Activated CD4-positive, alpha-beta T cell treated with anti-CD3 and anti-CD28 coated beads, Interleukin-2, amount 50 U/mL, for 4 hours (primary cell): ENCODE results near the gene UGP2.

ENCODE experiments used
- DNase-seq, 2 experiments: peaks; one replicate each; pipeline ENCODE4 v3.0.0-alpha.2; 2020

Gene UGP2

GRCh38 chr2:63866009-63866709 is 24.5 kb downstream of the UGP2 start:
- no peak for DNase-seq

GRCh38 chr2:63870679-63871078 is 29.0 kb downstream of the UGP2 start:
- DNase-seq = no peak

- no peak for DNase-seq
These were observed 30.2 kb downstream of the UGP2 start for GRCh38 chr2:63871864-63872263.

GRCh38 chr2:63872571-63873328 is 31.1 kb downstream of the UGP2 start:
- no peak for DNase-seq

GRCh38 chr2:63874204-63875130 is 32.8 kb downstream of the UGP2 start:
- DNase-seq = no peak

GRCh38 chr2:63875131-63875527 is 33.4 kb downstream of the UGP2 start:
- no peak for DNase-seq

- no peak for DNase-seq
These were observed 34.0 kb downstream of the UGP2 start for GRCh38 chr2:63875559-63876245.

GRCh38 chr2:63876311-63876710 is 34.6 kb downstream of the UGP2 start:
- DNase-seq = no peak

GRCh38 chr2:63878486-63878885 is 36.8 kb downstream of the UGP2 start:
- no peak for DNase-seq

GRCh38 chr2:63879876-63880433 is 38.3 kb downstream of the UGP2 start:
- DNase-seq = no peak

GRCh38 chr2:63880625-63881024 is 38.9 kb downstream of the UGP2 start:
- no peak for DNase-seq

GRCh38 chr2:63881205-63881604 is 39.5 kb downstream of the UGP2 start:
- no peak for DNase-seq

- no peak for DNase-seq
These were observed 40.9 kb downstream of the UGP2 start for GRCh38 chr2:63882395-63883105.

GRCh38 chr2:63886445-63886844 is 44.7 kb downstream of the UGP2 start:
- no peak for DNase-seq

- DNase-seq = no peak
These were observed 46.4 kb downstream of the UGP2 start for GRCh38 chr2:63888053-63888452.

GRCh38 chr2:63888490-63889402 is 47.0 kb downstream of the UGP2 start:
- DNase-seq = peak; percentile 23 to 25

GRCh38 chr2:63890678-63891077 is 49.0 kb downstream of the UGP2 start:
- DNase-seq = no peak

- no peak for DNase-seq
These were observed 49.9 kb downstream of the UGP2 start for GRCh38 chr2:63891488-63892030.

- no peak for DNase-seq
These were observed 51.5 kb downstream of the UGP2 start for GRCh38 chr2:63893163-63893562.

- DNase-seq = no peak
These were observed 52.5 kb downstream of the UGP2 start for GRCh38 chr2:63894167-63894566.
